HG03575 (cell line): ENCODE results near the gene MTFP1.
"Not testable (repeated sequence)": the region's sequence is repeated elsewhere in the genome, so short reads cannot be mapped to it uniquely, and the experiment has no call there.

Experiments used
- ATAC-seq: cut with Tn5 transposase; IDR thresholded peaks from one replicate; pipeline ENCODE4 v1.9.1; 2021; ENCODE audit not compliant: unreplicated experiment, insufficient number of reproducible peaks, low FRiP score; ENCODE audit errors: extremely low read depth

MTFP1 gene

GRCh38 chr22:30444632-30445437 is 19.3 kb downstream of the MTFP1 start:
- ATAC-seq = no peak

GRCh38 chr22:30445438-30446145 is 20.0 kb downstream of the MTFP1 start:
- ATAC-seq = no peak

DNA sequence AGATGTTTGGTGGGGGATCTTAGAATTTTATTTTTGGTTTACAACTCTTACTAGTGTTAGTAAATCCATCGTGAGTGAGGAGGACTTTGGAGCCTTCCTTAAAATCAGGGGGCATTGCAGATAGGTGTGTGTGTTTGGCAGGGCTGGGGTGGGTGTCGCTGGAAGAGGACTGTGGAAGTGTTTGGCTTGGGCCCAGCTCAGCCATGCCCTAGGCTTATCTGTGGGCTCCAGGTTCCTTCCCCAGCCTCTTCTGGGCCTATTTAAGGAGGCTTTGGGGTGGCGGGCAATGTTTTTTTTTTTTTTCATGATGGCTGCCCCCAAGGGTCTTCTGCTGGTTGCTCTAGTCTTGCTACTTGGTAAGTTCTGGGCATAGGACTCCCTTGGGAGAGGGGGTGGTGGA is 22.1 kb downstream of the MTFP1 start:
- no peak for ATAC-seq

DNA sequence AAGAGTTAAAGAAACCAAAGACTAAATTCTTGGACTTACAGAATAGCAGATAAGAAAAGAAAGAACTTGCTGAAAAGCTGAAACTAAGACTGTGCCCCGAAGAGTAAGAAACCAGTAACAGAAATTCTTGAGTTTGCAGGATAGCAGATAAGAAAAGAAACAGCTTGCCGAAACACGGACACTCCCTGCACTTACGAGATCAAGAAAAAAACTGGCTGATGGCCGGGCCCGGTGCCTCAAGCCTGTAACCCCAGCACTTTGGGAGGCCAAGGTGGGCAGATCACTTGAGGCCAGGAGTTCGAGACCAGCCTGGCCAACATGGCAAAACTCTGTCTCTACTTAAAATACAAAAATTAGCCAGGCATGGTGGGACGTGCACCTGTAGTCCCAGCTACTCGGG is 25.9 kb downstream of the MTFP1 start:
- not testable (repeated sequence) for ATAC-seq

- ATAC-seq = no peak
Measured at GRCh38 chr22:30452861-30453260, 27.3 kb downstream of the MTFP1 start.

DNA sequence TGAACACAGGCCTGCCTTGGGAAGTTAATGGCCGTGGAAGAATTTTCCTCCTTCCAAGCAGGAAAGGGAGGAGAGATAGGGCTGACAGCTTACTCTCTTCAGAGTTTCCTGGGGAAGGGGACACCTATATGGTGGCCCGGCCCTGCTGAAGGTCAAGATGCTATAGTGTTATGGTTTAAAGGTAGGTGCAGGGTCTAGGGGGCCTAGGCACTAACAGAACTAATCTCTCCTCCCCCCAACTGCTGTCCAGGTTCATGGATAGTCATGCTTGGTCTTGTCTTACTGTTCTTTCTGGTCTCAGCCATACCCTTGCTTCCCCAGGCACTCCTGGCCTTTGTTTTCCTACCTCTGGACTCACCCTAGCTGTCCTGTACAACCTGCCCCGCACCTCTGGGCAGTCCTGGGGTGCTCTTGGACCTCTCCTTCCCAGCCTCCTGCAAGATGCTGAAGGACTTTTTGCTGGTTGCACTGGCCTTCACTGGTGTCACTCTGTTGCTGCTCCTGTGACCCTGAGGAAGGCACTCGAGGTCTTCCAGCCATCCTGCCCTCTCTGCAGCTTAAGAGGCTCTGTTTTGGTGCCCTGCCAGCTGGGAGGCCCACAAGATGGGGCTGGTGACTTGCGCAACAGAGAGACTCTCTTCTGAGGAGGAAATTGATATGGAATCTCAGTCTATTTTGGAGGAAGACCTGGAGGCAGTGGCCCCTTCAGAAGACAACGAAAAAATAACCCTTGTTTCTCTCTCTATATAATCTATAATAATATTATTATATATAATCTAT is 28.4 kb downstream of the MTFP1 start:
- ATAC-seq = no peak

DNA sequence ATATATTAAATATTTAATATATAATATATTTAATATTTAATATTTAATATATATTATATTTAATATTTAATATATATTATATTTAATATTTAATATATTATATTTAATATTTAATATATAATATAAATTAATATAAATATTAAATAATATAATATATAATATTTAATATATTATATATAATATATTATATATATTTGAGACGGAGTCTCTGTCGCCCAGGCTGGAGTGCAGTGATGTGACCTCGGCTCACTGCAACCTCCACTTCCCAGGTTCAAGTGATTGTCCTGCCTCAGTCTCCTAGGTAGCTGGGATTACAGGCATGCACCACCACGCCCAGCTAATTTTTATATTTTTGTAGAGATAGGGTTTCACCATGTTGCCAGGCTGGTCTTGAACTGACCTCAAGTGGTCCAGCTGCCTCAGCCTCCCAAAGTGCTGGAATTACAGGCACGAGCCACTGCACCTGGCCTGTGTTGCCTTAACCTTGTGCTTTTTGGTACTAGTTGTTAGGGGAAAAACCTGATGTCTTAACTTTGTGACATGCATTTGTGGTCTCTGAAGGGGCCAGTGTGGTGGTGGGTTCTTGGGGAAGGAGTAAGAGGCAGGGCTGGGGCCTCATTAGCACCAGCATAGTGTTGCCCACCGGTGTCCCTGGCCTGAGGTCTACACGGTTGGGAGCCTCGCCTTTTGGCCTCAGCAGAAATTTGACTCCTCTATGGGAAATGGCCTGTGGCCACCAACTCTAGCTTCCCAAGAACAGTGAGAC is 29.7 kb downstream of the MTFP1 start:
- ATAC-seq = no peak

DNA sequence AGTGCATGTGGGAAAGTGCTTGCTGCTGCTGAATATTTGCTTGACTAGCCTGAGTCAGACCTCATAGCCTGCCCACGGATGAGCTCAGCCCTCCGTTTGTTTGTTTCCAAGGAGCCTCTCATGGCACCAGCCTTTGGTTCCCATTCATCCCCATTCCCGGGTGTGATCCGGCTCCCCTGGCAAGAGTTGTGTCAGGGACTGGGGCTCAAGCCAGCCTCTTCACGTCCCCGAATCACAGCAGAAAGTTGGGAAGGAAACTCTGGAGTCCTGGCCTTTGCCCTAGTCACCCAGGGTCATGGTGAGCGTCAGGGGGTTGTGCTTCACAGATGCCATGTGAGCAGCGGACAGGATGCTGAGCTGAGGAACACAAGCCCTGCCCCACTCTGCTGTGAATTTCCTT is 32.4 kb downstream of the MTFP1 start:
- no peak for ATAC-seq

GRCh38 chr22:30459181-30460052 is 33.8 kb downstream of the MTFP1 start:
- no peak for ATAC-seq

- ATAC-seq = no peak
Measured at GRCh38 chr22:30460147-30460546, 34.6 kb downstream of the MTFP1 start.

- not testable (repeated sequence) for ATAC-seq
Measured at GRCh38 chr22:30460555-30460954, 35.0 kb downstream of the MTFP1 start.

- no peak for ATAC-seq
Measured at GRCh38 chr22:30469165-30469564, 43.6 kb downstream of the MTFP1 start.

GRCh38 chr22:30470655-30471054 is 45.1 kb downstream of the MTFP1 start:
- ATAC-seq = no peak

- ATAC-seq = no peak
Measured at GRCh38 chr22:30471616-30472318, 46.2 kb downstream of the MTFP1 start, which contains the start of gene SEC14L3. Gene SEC14L3, minus strand, starts transcription at chr22:30472017. Its CDS starts 59 bp downstream, at chr22:30471958.

DNA sequence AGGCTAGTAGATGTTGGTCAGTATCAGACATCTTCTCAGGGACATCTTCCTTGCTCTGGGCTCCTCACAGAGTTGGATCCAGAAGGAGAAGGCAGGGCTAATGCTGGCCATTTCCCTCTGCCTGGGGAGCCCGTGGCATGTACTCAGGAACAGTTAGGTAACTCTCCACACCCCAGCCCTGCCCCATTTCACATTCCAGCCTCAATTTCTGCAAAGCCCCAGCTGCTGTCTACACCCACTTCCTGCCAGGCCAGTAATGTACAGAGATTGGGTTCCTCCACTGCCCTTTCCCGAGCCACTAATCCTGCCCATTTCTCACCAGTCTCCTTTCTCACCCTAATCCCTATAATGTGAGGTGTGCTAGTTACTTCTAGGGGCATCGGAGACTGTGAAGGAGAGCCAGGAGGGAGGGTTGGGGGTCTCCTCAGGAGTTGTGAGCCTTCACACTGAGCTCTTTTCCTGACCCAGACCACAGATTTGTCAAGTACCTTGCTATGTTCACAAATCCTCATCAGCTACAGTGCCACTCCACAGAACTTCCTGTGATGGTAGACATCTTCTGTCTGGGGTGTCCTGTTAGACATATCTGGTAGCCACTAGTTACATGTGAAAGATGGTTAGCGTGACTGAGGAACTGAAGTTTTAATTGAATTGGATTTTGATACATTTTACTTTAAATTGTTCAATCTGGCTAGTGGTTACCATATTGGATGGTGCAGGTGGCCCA is 47.6 kb downstream of the MTFP1 start:
- ATAC-seq = no peak

DNA sequence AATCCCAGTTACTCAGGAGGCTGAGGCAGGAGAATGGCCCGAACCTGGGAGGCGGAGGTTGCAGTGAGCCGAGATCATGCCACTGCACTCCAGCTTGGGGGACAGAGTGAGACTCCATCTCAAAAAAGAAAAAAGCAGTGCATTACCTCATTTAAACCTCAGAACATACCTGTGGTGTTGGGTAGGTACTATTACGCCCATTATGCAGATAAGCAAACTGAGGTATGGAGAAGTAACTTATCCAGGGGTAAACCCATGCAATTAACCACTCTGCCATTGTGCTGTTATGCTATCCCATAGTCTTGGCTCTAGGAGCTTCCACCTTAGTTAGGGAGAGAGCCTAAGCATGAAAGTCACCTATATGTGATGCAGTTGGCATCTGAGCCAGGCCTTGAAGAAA is 48.6 kb downstream of the MTFP1 start:
- no peak for ATAC-seq
